OCI-LY3 (cell line): ENCODE data around the gene EFHC1.

Experiments
- CTCF ChIP-seq: fragments of 200-600, 300-600 bp; sonication (generic); IDR thresholded peaks from 2 replicates; pipeline ENCODE4 v1.5.1; 2014; ENCODE audit warnings: antibody characterized with exemption, low read length, low read depth
- EZH2phosphoT487 ChIP-seq: fragments of 200-600 bp; shearing (Covaris generic); IDR thresholded peaks from 2 replicates; pipeline ENCODE4 v1.6.1; 2018; ENCODE audit warnings: antibody characterized with exemption, mixed run types, low read depth

GRCh38 chr6:52411911-52412310, 8.2 kb upstream of the EFHC1 start:
- TF ChIP-seq CTCF (no peak), EZH2phosphoT487 (no peak)
